AG09319 (cell line): ENCODE measurements around the gene ASCC1.
A peak's percentile ranks its signal among the peaks of the same experiment; 100 is the strongest.

Experiments
- DNase-seq: peaks from one replicate; pipeline ENCODE4 v3.0.0-alpha.2; 2010; ENCODE audit warnings: low read depth; ENCODE audit errors: extremely low read depth
- TF ChIP-seq, protein P1 (sequence below): IDR thresholded peaks from 2 replicates; pipeline ENCODE4 v1.5.1; 2011; ENCODE audit warnings: low read depth, mild to moderate bottlenecking, inconsistent platforms, low read length, moderate library complexity

The ASCC1 gene

DNA sequence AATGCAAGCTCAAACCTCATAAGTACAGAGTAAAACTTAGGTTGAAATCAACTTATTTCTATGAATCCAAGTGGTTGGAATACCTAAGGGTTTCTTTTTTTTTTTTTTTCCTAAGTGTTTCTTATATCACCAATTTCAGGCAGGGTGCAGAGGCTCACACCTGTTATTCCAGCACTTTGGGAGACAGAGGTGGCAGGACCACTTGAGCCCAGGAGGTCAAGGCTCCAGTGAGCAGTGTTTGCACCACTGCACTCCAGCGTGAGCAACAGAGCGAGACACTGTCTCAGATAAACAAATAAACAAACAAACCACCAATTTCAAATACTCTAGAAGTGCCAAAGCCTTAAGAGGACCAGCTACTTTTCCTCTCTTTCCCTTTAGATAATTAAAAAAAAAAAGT, 88.5 kb downstream of the ASCC1 start:
- TF ChIP-seq, protein P1, sequence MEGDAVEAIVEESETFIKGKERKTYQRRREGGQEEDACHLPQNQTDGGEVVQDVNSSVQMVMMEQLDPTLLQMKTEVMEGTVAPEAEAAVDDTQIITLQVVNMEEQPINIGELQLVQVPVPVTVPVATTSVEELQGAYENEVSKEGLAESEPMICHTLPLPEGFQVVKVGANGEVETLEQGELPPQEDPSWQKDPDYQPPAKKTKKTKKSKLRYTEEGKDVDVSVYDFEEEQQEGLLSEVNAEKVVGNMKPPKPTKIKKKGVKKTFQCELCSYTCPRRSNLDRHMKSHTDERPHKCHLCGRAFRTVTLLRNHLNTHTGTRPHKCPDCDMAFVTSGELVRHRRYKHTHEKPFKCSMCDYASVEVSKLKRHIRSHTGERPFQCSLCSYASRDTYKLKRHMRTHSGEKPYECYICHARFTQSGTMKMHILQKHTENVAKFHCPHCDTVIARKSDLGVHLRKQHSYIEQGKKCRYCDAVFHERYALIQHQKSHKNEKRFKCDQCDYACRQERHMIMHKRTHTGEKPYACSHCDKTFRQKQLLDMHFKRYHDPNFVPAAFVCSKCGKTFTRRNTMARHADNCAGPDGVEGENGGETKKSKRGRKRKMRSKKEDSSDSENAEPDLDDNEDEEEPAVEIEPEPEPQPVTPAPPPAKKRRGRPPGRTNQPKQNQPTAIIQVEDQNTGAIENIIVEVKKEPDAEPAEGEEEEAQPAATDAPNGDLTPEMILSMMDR = no peak

DNA sequence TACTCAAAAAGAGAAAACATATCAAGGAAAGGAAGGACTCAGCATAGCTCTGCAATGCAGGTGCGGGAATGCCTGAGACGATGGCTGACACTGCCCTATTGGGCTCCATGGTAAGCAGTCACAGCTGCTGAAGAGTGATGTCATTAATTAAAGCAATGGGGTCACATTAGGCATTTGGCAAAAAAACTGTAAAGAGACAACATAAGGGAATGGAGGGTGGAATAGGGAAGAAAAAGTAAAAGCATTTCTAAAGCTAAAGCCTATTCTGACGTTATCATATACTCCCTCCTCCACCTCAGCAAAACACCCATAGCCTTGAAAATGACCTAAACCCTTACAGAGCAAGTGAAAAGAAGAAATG, 89.2 kb downstream of the ASCC1 start:
- DNase-seq = no peak
- TF ChIP-seq, protein P1 = no peak

More for the DNA sequence above, 88.5 kb downstream of the ASCC1 start:
- no peak for DNase-seq

DNA sequence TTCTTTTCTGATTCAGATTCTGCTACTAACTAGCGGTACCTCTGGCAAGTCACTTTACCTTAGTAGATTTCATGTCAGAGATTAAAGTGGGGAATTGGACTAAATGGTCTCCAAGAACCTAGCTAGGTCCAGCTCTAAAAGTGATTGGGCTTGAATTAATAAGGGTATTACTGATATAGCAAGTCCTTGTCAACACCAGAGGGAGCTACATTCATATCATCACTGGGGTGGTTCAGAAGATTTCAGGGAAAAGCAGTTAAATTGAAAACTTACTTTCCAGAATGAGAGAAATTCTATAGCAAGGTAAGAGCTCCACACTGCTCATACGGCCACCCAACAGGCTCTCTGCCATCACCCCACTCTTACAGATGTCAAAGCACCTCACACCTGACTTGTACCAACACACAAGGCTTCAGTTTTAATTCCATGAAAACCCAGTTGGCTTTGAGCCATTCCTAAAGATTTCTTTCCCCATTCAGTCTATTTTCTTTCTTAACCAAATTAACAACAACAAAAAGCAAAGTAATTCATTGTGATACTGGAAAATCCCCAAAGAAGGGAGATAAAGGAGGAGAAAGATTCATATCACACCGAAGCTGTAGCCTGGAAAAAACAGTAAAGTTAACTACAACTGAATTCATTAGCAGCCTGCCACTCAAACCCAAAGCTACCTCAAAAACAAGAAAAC, 89.7 kb downstream of the ASCC1 start:
- TF ChIP-seq, protein P1 = peak; percentile 50
- no peak for DNase-seq

DNA sequence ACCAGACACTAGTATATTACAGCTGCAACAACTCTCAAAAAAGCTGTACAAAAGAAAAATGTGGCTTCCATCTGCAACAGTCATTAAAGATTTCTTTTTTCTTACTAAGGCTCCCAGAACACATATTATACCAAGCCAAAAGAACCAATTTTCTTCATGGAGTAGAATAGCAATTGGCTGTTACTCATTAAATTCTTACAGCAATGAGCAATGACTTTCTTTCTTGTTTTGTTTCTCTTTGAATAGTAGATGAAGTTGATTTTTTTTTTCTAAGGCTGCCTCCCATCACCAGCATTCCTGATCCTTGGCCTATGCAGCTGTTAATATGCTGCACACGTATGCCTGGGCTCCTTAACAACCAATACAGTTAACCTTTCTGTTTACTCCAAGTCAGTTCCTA, 91.1 kb downstream of the ASCC1 start:
- TF ChIP-seq, protein P1 = no peak
- no peak for DNase-seq

DNA sequence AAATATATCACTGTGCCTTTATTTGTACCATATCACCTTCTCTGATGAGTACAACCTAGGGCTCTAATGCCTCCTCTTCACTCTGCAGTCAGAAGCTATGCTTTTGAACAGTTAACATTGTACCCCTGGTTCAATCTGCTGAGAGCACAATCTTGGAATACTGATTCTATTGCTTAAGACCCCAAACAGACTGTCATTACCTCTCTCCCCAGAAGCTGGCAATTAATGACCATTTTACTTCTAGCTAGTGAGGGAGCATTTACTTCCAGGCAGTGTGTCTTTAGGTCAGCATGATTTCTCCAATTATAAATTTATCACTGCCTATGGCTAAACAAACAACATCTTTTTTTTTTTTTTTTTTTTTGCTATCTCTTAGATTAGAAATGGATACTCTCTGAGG, 91.7 kb downstream of the ASCC1 start:
- no peak for DNase-seq
- TF ChIP-seq, protein P1 = no peak

GRCh38 chr10:72123616-72124015, 92.5 kb downstream of the ASCC1 start:
- TF ChIP-seq, protein P1 = no peak
- DNase-seq = no peak

GRCh38 chr10:72122221-72122620, 93.9 kb downstream of the ASCC1 start:
- no peak for DNase-seq
- TF ChIP-seq, protein P1 = no peak
